ENCODE results near the gene ADAD2.

Gene ADAD2

GRCh38 chr16:84190731-84191388 is at the start of gene ADAD2:
Gene ADAD2, plus strand, starts transcription at chr16:84191157. Its CDS starts 74 bp downstream, at chr16:84191231.
- no peak for DNase-seq

- no peak for DNase-seq
Measured at GRCh38 chr16:84143081-84143480, 47.9 kb upstream of the ADAD2 start.

GRCh38 chr16:84143784-84144199 is 47.2 kb upstream of the ADAD2 start:
- no peak for DNase-seq

- DNase-seq: no peak
Measured at GRCh38 chr16:84144209-84144858, 46.6 kb upstream of the ADAD2 start.

- peak; percentile 25 for DNase-seq
Measured at GRCh38 chr16:84144859-84145639, 45.9 kb upstream of the ADAD2 start, which contains the start of the genes DNAAF1 and HSDL1. Gene DNAAF1, plus strand, starts transcription at chr16:84145308. Its CDS starts 133 bp downstream, at chr16:84145441. Gene HSDL1, minus strand, starts transcription at chr16:84145177. Its CDS starts 13,856 bp downstream, at chr16:84131321.

- DNase-seq: no peak
Measured at GRCh38 chr16:84150926-84151325, 40.0 kb upstream of the ADAD2 start.

- DNase-seq: no peak
Measured at GRCh38 chr16:84153660-84154214, 37.2 kb upstream of the ADAD2 start.

GRCh38 chr16:84155226-84155625 is 35.7 kb upstream of the ADAD2 start:
- no peak for DNase-seq

GRCh38 chr16:84155771-84156170 is 35.2 kb upstream of the ADAD2 start:
- DNase-seq: no peak

GRCh38 chr16:84156342-84156784 is 34.6 kb upstream of the ADAD2 start:
- no peak for DNase-seq

GRCh38 chr16:84159007-84159406 is 31.9 kb upstream of the ADAD2 start:
- no peak for DNase-seq

- DNase-seq: no peak
Measured at GRCh38 chr16:84159800-84160199, 31.2 kb upstream of the ADAD2 start.

GRCh38 chr16:84161037-84161436 is 29.9 kb upstream of the ADAD2 start:
- no peak for DNase-seq

- DNase-seq: no peak
Measured at GRCh38 chr16:84161801-84162200, 29.2 kb upstream of the ADAD2 start.

GRCh38 chr16:84165746-84166145 is 25.2 kb upstream of the ADAD2 start:
- DNase-seq: no peak

GRCh38 chr16:84166796-84167695 is 23.9 kb upstream of the ADAD2 start:
- DNase-seq: no peak

- DNase-seq: no peak
Measured at GRCh38 chr16:84169765-84170310, 21.1 kb upstream of the ADAD2 start.

GRCh38 chr16:84174396-84174795 is 16.6 kb upstream of the ADAD2 start:
- no peak for DNase-seq

- no peak for DNase-seq
Measured at GRCh38 chr16:84175350-84176081, 15.4 kb upstream of the ADAD2 start.

GRCh38 chr16:84176192-84177053 is 14.5 kb upstream of the ADAD2 start:
- DNase-seq: no peak

Data from NCI-H524 treated with DMSO at 0.1 percent for 48 hours (cell line).